ENCODE data around the gene THRA.

Gene THRA

DNA sequence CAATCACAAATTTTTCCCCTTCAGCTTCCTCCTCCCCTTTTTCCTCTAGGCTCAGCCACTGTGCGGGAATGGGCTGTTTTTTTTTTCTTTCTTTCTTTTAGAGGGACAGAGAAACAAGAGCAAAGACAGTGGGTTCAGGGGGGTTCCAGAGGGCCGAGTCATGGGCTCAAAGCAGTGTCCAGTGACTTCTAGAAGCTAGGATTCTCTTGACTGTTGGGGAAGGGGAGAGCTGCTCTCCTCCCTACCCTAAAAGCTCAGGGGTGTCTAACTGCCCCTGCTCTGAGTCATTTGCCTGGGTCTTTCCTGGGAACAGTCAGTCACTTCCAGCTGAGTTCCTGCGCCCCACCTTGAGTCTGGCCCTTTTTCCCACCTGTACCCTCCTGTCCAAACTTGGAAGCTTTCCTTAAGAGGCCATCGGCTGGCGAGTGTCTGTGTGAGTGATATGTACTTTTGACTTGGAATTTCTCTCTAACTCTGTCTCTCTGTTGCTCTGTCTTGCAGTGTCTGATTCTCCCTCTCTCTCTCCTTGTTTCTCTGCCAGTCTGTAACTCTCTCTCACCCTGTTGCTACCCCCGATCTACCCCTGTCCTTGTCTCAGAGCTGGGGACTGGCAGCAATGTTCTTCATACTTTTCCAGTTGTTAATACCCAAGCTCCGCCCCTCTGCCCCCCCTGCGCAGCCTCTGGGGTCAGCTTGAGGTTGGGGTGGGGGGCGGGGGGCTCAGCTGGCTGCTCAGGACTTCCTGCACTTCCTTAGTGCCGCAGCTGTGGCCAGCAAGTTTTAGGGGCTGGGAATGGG, 2.4 kb downstream of the THRA start:
- DNase-seq: no peak

- DNase-seq: no peak
Observed at GRCh38 chr17:40065769-40066510, 3.2 kb downstream of the THRA start.

DNA sequence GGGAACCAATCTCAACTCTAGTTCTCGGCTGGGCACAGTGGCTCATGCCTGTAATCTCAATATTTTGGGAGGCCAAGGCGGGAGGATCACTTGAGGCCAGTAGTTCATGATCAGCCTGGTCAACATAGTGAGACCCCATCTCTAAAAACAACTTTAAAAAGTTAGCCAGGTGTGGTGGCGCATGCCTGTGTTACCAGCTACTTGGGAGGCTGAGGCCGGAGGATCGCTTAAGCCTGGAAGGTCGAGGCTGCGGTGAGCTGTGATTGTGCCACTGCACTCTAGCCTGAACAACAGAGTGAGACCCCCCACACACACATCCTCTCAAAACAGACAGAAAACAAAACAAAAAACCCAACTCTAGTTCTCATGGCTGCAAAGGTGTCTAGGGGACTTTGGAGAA, 4.9 kb downstream of the THRA start:
- no peak for DNase-seq

DNA sequence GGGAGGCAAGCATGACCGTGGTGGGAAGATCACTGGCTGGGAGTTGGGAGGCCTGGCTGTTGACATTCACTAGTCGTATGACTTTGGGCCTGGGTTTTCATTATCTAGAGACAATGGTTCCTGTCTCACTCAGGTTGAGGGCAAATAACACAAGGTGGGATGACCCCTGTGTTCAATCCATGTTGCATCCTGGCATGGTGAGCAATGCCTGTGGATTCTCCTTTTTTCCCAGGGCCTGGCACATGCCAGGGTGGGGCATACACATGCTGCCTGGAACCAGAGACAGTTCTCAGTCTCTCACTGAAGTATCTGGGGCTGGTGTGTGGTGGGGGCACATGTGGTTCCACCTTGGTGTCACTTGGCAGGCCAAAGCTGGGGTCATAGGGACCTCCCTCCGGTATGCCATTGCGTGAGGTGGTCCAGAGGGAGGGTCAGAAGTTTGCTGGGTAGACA, 5.4 kb downstream of the THRA start:
- no peak for DNase-seq

GRCh38 chr17:40068584-40068916, 5.8 kb downstream of the THRA start:
- no peak for DNase-seq

GRCh38 chr17:40068917-40069750, 6.4 kb downstream of the THRA start:
- peak; percentile 85 for DNase-seq

- DNase-seq: peak; percentile 56
Observed at GRCh38 chr17:40069751-40070708, 7.3 kb downstream of the THRA start.

DNA sequence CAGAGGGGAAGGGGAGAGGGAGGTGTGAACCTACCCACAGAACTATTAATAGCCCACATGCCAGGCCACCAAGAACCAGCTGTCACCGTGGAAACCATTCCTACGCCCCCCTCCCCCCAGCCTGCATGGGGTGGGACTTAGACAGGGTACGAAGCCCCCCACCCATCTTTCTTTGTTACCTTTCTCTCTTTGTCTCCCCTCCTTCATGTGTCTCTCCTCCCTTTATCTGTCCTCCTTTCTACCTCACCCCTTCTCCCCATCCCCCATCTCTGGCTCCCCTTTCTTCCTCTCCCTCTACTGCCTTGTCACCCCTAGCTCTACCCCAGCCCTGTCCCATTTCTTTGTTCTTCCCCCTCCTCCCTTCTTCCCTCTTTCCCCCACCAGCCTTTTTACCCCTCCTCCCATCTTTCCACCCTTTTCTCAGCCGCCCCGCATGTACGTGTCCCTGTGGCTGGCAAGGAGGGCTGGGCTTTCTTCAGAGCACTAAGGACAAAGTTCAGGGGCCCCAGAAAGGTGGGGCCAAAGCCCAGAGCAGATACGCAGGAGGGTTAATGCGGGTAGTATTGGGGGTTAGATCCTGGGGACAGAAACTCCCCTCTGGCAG, 8.0 kb downstream of the THRA start:
- DNase-seq: no peak

GRCh38 chr17:40071313-40072039, 8.7 kb downstream of the THRA start:
- peak; percentile 49 for DNase-seq

GRCh38 chr17:40072040-40072734, 9.4 kb downstream of the THRA start:
- peak; percentile 75 for DNase-seq

GRCh38 chr17:40072735-40073346, 10.1 kb downstream of the THRA start:
- no peak for DNase-seq

DNA sequence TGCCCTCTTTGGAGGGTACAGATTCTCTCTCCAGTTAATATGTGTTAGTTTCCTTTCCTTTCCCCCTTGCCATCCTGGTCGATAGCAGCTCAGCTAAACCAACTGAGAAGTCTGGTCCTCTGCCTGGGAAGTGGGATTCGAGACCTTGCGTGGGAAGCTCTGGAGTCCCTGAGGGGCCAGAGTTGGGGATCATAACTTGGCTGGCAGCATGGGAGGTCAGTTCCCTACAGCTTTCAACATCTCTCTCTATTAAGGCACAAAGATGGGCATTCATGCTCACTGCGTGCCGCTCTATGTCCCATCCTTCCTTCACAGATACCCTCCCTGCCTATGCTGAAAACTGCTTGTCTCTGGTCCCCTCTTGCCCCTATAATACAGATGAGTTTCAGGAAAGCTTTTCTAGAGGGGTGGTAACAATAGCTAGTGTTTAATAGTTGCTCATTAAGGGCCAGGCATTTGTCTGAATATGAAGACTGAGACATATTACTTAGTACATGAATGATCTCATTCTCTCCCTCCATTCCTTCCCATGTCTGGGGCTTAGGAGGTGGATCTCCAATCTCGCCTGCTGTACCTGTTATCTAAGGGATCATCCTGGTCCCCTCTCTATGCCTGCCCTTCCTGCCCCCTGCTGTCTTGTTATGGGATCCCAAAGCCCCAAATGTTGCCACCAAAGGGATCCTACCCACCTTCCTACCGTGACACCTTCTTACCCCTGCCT, 10.8 kb downstream of the THRA start:
- DNase-seq: no peak

DNA sequence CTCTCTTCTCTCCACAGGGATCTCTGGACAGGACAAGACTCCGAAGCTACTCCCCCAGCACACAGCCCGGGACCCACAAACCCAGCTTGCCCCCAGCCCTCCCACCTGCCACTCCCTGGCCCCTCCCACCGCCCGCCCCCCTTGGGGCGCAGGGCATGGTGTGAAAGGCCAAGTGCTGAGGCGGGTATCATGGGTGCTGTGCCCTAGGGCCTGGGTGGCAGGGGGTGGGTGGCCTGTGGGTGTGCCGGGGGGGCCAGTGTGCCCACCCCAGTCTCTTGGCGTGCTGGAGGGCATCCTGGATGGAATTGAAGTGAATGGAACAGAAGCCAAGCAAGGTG, 11.4 kb downstream of the THRA start:
- DNase-seq: no peak

DNA sequence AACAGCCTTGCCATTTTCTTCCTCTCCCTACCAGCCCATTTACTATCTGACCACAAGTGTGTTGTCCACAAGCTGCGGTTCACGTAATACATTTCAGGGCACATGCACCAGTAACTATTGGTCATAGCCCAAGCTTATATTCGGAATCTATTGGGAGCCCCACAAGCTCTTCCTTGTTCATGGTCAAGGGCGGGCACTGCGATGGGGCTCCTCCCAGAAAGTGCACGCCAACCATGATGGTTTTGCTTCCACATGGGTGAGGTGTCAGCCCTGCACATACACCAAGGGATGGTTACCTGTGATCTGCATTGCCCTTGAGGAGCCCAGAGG, 12.1 kb downstream of the THRA start:
- DNase-seq: no peak

GRCh38 chr17:40075201-40075941, 12.6 kb downstream of the THRA start:
- peak; percentile 82 for DNase-seq

DNA sequence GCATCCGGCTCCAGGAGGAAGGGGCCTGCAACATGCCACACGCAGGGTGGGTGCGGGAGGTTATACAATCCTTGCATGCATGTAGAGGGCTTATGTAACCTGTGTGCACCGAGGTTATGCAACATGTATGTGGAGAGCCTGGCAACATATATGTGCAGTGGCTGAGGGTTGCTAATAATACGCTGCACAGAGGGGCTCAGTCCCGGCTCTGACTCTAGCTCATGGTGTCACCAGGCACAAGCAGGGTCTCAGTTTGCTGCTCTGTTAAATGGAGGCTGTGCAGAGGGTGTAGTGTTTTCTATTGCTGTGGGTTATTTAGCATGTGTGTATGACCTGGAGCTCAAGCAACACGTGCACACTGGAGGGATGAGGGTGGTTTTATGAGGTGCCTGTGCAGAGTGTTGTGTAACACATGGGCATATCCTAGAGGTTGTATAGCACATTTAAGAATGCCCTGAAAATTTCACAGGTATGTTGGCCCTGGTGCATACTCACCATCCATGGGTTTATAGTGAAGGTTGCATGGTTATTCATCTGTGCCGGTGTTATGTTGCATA, 13.3 kb downstream of the THRA start:
- DNase-seq: no peak

DNA sequence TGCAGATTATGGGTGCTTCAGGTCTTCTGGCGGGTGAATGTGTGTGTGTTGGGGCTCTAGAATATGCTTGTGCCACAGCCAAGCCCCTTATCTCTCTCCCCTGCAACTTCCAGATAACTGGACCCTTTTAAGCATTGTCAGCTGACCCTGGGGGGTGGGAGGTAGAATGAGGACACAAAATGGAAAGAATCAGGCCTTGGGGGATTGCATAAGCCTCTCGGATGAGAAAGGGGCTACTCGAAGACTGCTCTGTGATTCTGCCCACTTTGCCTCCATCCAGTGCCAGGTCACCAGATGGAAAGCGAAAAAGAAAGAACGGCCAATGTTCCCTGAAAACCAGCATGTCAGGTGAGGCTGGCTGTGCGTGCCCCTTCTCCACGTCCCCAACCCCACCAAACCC, 13.8 kb downstream of the THRA start:
- DNase-seq: no peak

DNA sequence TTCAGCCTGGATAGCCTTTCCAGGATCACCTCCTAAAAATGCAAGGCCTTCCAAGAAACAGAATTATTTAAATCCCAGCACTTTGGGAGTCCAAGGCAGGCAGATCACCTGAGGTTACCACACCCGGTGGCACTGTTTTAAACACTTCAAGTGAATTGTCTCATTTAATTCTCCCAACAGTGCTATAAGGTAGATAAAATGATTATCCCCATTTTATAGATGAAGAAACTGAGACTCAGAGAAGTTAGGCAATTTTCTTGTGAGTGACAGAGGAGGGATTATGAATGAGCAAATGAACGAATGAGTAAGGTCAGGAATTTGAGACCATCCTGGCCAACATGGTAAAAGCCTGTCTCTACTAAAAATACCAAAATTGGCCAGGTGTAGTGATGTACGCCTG, 16.8 kb downstream of the THRA start:
- no peak for DNase-seq

DNA sequence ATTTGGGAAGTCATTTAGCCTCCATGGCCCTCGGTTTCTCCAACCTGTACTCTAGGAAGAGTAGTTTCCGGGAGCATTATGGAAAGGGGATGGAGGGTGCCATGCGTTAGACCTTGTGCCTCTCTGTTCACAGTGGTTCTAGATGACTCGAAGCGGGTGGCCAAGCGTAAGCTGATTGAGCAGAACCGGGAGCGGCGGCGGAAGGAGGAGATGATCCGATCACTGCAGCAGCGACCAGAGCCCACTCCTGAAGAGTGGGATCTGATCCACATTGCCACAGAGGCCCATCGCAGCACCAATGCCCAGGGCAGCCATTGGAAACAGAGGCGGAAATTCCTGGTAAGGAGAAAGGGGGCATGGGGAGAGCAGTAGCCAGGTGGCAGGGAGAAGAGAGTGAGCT, 21.7 kb downstream of the THRA start:
- no peak for DNase-seq
